RWPE2 (cell line): ENCODE results near the gene FGF2.
"Not testable (repeated sequence)": the region's sequence is repeated elsewhere in the genome, so short reads cannot be mapped to it uniquely, and the experiment has no call there.

Source experiments
- ATAC-seq: fragments of 200-7000 bp; cut with Tn5 transposase; 3 replicates; pipeline ENCODE4 v1.9.1; 2021; ENCODE audit warnings: low read depth
- DNase-seq: peaks from one replicate; pipeline ENCODE4 v3.0.0-alpha.2; 2020; ENCODE audit warnings: low spot score
- H3K27ac ChIP-seq: fragments of 450-650 bp; 2 replicates; pipeline ENCODE4 v1.5.1; 2017; ENCODE audit warnings: mild to moderate bottlenecking; ENCODE audit not compliant: poor library complexity, severe bottlenecking
- H3K27me3 ChIP-seq: fragments of 250-450 bp; sonication (Bioruptor Pico); 2 replicates; pipeline ENCODE4 v1.5.1; 2021; ENCODE audit warnings: mild to moderate bottlenecking, moderate library complexity; ENCODE audit not compliant: insufficient read depth, poor library complexity, severe bottlenecking
- H3K36me3 ChIP-seq: fragments of 250-450 bp; sonication (Bioruptor Pico); 2 replicates; pipeline ENCODE4 v1.5.1; 2020; ENCODE audit warnings: low read depth, mild to moderate bottlenecking, moderate library complexity
- H3K4me1 ChIP-seq: fragments of 250-450 bp; sonication (Bioruptor Pico); 2 replicates; pipeline ENCODE4 v1.5.1; 2021; ENCODE audit warnings: mild to moderate bottlenecking, moderate library complexity; ENCODE audit not compliant: insufficient read depth, poor library complexity, severe bottlenecking
- H3K4me3 ChIP-seq: fragments of 250-450 bp; sonication (Bioruptor Pico); 2 replicates; pipeline ENCODE4 v1.5.1; 2021; ENCODE audit warnings: mild to moderate bottlenecking, moderate library complexity; ENCODE audit not compliant: severe bottlenecking
- H3K9me3 ChIP-seq: fragments of 250-450 bp; sonication (Bioruptor Pico); 2 replicates; pipeline ENCODE4 v1.5.1; 2021; ENCODE audit warnings: mild to moderate bottlenecking, moderate library complexity; ENCODE audit not compliant: severe bottlenecking
- CTCF ChIP-seq: fragments of 450-650 bp; IDR thresholded peaks from one replicate; pipeline ENCODE4 v1.5.1; 2017; ENCODE audit warnings: mild to moderate bottlenecking, moderate library complexity; ENCODE audit not compliant: poor library complexity, severe bottlenecking

Gene FGF2

GRCh38 chr4:122833999-122834398, 7.4 kb downstream of the FGF2 start:
- Histone ChIP-seq H3K27me3 (no peaks in the 10 kb centered on the region), H3K27ac (peak overlapping the region; percentile 77), H3K4me1 (peaks cover 30% of the 10 kb centered on the region), H3K36me3 (peaks cover 6% of the 10 kb centered on the region), H3K4me3 (no peak overlapping the region), H3K9me3 (no peaks in the 10 kb centered on the region)
- ATAC-seq (no peak), DNase-seq (no peak)
- TF ChIP-seq CTCF, result no peak

GRCh38 chr4:122836941-122837340, 10.3 kb downstream of the FGF2 start:
- TF ChIP-seq CTCF, result no peak
- DNase-seq, result no peak
- H3K4me3 ChIP-seq, result no peak overlapping the region
- H3K9me3 ChIP-seq, result no peaks in the 10 kb centered on the region
- H3K4me1 ChIP-seq, result peaks cover 21% of the 10 kb centered on the region
- no peaks in the 10 kb centered on the region for H3K27me3 ChIP-seq
- H3K36me3 ChIP-seq, result peaks cover 13% of the 10 kb centered on the region
- peak; percentile 85 for ATAC-seq
- H3K27ac ChIP-seq, result peak overlapping the region; percentile 77

GRCh38 chr4:122838034-122838433, 11.4 kb downstream of the FGF2 start:
- no peak for TF ChIP-seq CTCF
- Histone ChIP-seq H3K9me3 (no peaks in the 10 kb centered on the region), H3K27ac (peak overlapping the region; percentile 77), H3K36me3 (peaks cover 12% of the 10 kb centered on the region; the same call in 1 of the 2 replicates), H3K4me3 (no peak overlapping the region), H3K27me3 (no peaks in the 10 kb centered on the region), H3K4me1 (peaks cover 20% of the 10 kb centered on the region)
- DNase-seq (no peak), ATAC-seq (no peak)

GRCh38 chr4:122842392-122842791, 15.8 kb downstream of the FGF2 start:
- H3K4me3 ChIP-seq, result no peak overlapping the region
- peaks cover 12% of the 10 kb centered on the region; the same call in 1 of the 2 replicates for H3K36me3 ChIP-seq
- peaks cover 3% of the 10 kb centered on the region for H3K4me1 ChIP-seq
- no peaks in the 10 kb centered on the region for H3K9me3 ChIP-seq
- no peak overlapping the region for H3K27ac ChIP-seq
- no peak for TF ChIP-seq CTCF
- DNase-seq (no peak), ATAC-seq (no peak)
- no peaks in the 10 kb centered on the region for H3K27me3 ChIP-seq

GRCh38 chr4:122842984-122843531, 16.4 kb downstream of the FGF2 start:
- H3K4me3 ChIP-seq, result no peak overlapping the region
- H3K9me3 ChIP-seq, result no peaks in the 10 kb centered on the region
- no peak overlapping the region for H3K27ac ChIP-seq
- H3K4me1 ChIP-seq, result no peaks in the 10 kb centered on the region
- no peak for ATAC-seq
- no peaks in the 10 kb centered on the region for H3K27me3 ChIP-seq
- no peak for DNase-seq
- H3K36me3 ChIP-seq, result peaks cover 12% of the 10 kb centered on the region; the same call in 1 of the 2 replicates
- no peak for TF ChIP-seq CTCF

GRCh38 chr4:122844391-122844790, 17.8 kb downstream of the FGF2 start:
- H3K4me1 ChIP-seq, H3K27me3 ChIP-seq, ATAC-seq, H3K9me3 ChIP-seq, DNase-seq, H3K27ac ChIP-seq, H3K4me3 ChIP-seq: not testable (repeated sequence)
- peaks cover 17% of the 10 kb centered on the region; the same call in 1 of the 2 replicates for H3K36me3 ChIP-seq
